GM21619 (cell line): ENCODE measurements around the gene RBPJ.

Source experiments
- ATAC-seq: cut with Tn5 transposase; IDR thresholded peaks from one replicate; pipeline ENCODE4 v1.9.1; 2021; ENCODE audit not compliant: unreplicated experiment

Gene RBPJ

GRCh38 chr4:26484032-26484515 lies 163.3 kb downstream of the RBPJ start:
- ATAC-seq, result no peak

DNA sequence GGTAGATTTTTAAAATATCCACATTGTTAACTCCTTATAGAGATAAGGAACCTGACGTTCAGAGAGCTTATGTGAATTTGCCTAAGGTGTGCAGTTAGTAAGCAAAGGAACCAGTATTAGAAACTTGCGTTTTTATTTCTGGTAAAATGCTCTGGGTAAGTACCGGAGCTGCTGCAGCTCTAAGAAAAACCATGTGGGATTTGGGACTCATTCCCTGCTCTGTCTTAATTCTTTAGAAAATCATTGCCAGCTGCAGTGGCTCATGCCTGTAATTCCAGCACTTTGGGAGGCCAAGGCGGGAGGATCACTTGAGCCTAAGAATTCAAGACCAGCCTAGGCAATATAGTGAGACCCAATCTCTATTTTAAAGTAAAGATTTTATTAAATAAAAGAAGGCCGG lies 163.7 kb downstream of the RBPJ start:
- ATAC-seq, result no peak
